Small intestine (tissue), 7 donors: Measurements from ENCODE around the gene AHCY. TPM values are rescaled to one million over a fixed set of nuclear protein-coding genes. Genes with fewer than 3 reads are reported as not detected.
A peak's percentile ranks its signal among the peaks of the same experiment; 100 is the strongest.
"Not testable (repeated sequence)": the region's sequence is repeated elsewhere in the genome, so short reads cannot be mapped to it uniquely, and the experiment has no call there.

ENCODE experiments used
- DNase-seq, 2 donors: peaks; one replicate each; pipeline versions ENCODE4 v3.0.0 to v3.0.0-alpha.2; 2013
- FAIRE-seq: peaks from 2 replicates; lab custom pipeline; 2012; peaks lifted over from hg19 to GRCh38; lab: Jason Lieb, UNC
- H3K27ac ChIP-seq, 3 donors: one replicate each; pipeline ENCODE4 v1.5.1; 2013; ENCODE audit warnings: low read length in 2 of 3, mild to moderate bottlenecking in 2 of 3, control low read depth in 1 of 3, inconsistent platforms in 1 of 3, low read depth in 1 of 3, moderate library complexity in 1 of 3
- H3K27me3 ChIP-seq, 3 donors: one replicate each; pipeline ENCODE4 v1.6.1; 2013; ENCODE audit warnings: low read length in 3 of 3, inconsistent platforms in 1 of 3; ENCODE audit not compliant: control insufficient read depth in 3 of 3, insufficient read depth in 3 of 3
- H3K36me3 ChIP-seq, 3 donors: one replicate each; pipeline ENCODE4 v1.6.1; 2013; ENCODE audit warnings: low read length in 3 of 3, inconsistent platforms in 1 of 3, low read depth in 1 of 3, mild to moderate bottlenecking in 1 of 3, moderate library complexity in 1 of 3; ENCODE audit not compliant: control insufficient read depth in 3 of 3, insufficient read depth in 2 of 3
- H3K4me1 ChIP-seq, 3 donors: one replicate each; pipeline ENCODE4 v1.6.1; 2013; ENCODE audit warnings: low read length in 2 of 3, inconsistent platforms in 1 of 3, low read depth in 1 of 3, mild to moderate bottlenecking in 1 of 3, moderate library complexity in 1 of 3; ENCODE audit not compliant: control insufficient read depth in 3 of 3, insufficient read depth in 2 of 3
- H3K4me3 ChIP-seq, 3 donors: one replicate each; pipeline ENCODE4 v1.5.1; 2013; ENCODE audit warnings: low read length in 3 of 3, control low read depth in 1 of 3, inconsistent platforms in 1 of 3, low read depth in 1 of 3, mild to moderate bottlenecking in 1 of 3, moderate library complexity in 1 of 3
- H3K9me3 ChIP-seq, 2 donors: one replicate each; pipeline ENCODE4 v1.6.1; 2013; ENCODE audit warnings: low read depth in 1 of 2, low read length in 1 of 2; ENCODE audit not compliant: control insufficient read depth in 2 of 2, insufficient read depth in 1 of 2
- WGBS, 3 donors: extraction: QIAGEN DNeasy Blood & Tissue Kit; methylation state at CpG; one replicate each; pipeline ENCODE4 v1.1.7; 2013; 5-methylcytosine and 5-hydroxymethylcytosine counted together
- polyA plus RNA-seq, 4 donors: library from polyadenylated mRNA; stranded (reverse) in 3 of 4; unstranded in 1 of 4; fragments of 200-250 nt in 3 of 4; fragments of 120-200 nt in 1 of 4; gene quantifications; one replicate each; pipeline versions ENCODE4 v1.2.1 to v1.2.3, GENCODE V29; 2013
- donor health status: healthy with polysubstance abuse.
- donor health status: control.
- donor health status: control.
- donor health status: Bipolar disorder and iron deficiency.
- donor health status: healthy.

The AHCY gene
- polyA plus RNA-seq, 4 donors, result 81.0 to 189 (median 128) TPM

DNA sequence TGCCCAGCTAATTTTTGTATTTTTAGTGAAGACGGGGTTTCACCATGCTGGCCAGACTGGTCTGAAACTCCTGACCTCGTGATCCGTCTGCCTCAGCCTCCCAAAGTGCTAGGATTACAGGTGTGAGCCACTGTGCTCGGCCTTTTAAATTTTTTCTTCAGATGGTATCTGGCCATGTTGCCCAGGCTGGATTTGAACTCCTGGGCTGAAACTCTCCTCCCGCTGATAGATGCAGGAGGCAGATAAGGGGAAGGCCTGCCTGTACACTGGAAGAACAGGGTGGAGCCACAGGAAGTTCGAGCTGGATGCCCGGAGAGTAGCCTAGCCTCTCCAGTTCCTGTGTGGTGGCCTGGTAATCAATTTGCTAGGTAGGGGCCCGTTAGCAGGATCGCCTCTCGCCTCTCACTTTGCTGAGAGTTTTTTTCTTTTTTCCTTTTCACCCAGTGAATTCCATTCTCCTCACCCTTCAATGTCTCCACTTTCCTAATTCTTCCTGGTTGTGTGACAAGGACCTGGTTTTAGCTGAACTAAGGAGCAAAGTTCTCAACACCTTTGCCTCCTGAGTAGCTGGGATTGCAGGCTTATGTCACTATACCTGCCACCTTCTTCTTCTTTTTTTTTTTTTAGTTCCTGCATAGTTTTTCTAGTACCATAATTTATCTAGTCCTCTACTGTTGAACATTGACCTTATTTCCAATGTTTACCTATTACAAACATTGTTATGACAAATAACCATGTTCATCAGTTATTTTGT is 40.5 kb upstream of the AHCY start:
- peak; percentile 81 to 85 for DNase-seq
- Histone ChIP-seq H3K9me3 (no peaks in the 10 kb centered on the region), H3K4me1 (peaks cover 0 to 13% (median 2%) of the 10 kb centered on the region in 3 donors), H3K27me3 (no peaks in the 10 kb centered on the region), H3K36me3 (no peaks in the 10 kb centered on the region), H3K27ac (peak overlapping the region; percentile 78 to 89 (median 84)), H3K4me3 (no peak overlapping the region)
- FAIRE-seq, result no peak
- WGBS, 3 donors, result 51 to 68% (median 56%) methylated on average over 10 of the region's 10 CpGs

DNA sequence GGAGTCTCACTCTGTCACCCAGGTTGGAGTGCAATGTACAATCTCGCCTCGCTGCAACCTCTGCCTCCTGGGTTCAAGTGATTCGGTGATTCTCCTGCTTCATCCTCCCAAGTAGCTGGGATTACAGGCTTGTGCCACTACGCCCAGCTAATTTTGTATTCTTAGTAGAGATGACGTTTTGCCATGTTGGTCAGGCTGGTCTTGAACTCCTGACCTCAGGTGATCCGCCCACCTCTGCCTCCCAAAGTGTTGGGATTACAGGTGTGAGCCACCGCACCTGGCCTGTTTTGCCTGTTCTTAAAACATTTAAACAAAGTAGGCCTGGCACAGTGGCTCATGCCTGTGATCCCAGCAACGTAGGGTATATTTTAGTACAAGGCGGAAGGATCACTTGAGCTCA is 38.0 kb upstream of the AHCY start:
- H3K27ac ChIP-seq, FAIRE-seq, H3K9me3 ChIP-seq, H3K36me3 ChIP-seq, DNase-seq, H3K4me3 ChIP-seq, H3K27me3 ChIP-seq: not testable (repeated sequence)
- H3K4me1 ChIP-seq, result peaks cover 0 to 13% (median 2%) of the 10 kb centered on the region in 3 donors
- 94 to 95% (median 94%) methylated on average over 9 of the region's 9 CpGs for WGBS, 3 donors

DNA sequence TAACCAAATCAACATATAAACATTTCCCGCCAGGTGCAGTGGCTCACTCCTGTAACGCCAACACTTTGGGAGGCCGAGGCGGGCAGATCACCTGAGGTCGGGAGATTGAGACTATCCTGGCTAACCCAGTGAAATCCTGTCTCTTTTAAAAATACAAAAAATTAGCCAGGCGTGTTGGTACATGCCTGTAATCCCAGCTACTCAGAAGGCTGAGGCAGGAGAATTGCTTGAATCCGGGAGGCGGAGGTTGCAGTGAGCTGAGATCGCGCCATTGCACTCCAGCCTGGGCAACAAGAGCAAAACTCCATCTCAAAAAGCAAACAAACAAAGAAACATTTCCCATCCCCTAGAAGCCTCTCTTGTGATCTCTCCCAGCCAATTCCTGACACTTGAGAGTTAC is 37.6 kb upstream of the AHCY start:
- not testable (repeated sequence) for H3K27ac ChIP-seq, FAIRE-seq, H3K9me3 ChIP-seq, DNase-seq, H3K36me3 ChIP-seq, H3K27me3 ChIP-seq, H3K4me3 ChIP-seq
- 91 to 93% (median 92%) methylated on average over 10 of the region's 10 CpGs for WGBS, 3 donors
- H3K4me1 ChIP-seq, result peaks cover 0 to 13% (median 2%) of the 10 kb centered on the region in 3 donors

DNA sequence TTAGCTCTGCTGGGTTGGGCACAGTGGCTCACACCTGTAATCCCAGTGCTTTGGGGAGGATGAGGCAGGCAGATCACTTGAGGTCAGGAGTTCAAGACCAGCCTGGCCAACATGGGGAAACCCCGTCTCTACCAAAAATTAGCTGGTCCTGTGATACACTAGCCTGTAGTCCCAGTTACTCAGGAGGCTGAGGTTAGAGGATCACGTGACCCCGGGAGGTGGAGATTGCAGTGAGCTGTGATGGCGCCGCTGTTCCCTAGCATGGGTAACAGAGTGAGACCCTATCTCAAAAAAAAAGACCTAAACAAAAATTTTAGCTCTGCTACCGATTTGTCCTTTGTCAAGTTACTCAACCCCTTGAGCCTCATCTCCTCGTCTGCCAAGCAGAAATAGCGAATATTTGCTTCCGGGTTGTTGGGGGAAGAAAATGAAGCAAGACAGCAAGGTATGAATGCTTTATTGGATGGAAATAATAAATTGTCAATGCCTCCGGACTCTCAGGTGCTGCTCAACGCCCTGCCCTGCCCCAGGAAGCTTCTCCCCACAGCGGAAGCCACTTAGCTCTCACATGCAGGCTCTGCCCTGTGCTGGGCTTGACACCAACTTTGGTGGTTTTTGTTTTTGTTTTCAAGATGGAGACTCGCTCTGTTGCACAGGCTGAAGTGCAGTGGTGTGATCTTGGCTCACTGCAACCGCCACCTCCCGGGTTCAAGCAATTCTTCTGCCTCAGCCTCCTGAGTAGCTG is 35.0 kb upstream of the AHCY start:
- H3K9me3 ChIP-seq, result no peaks in the 10 kb centered on the region
- no peaks in the 10 kb centered on the region for H3K27me3 ChIP-seq
- no peak overlapping the region for H3K27ac ChIP-seq
- H3K36me3 ChIP-seq, result no peaks in the 10 kb centered on the region
- 77 to 84% (median 80%) methylated on average over 15 of the region's 15 CpGs for WGBS, 3 donors
- peaks cover 0 to 10% (median 0%) of the 10 kb centered on the region in 3 donors for H3K4me1 ChIP-seq
- H3K4me3 ChIP-seq, result no peak overlapping the region
- FAIRE-seq (no peak), DNase-seq (no peak)

DNA sequence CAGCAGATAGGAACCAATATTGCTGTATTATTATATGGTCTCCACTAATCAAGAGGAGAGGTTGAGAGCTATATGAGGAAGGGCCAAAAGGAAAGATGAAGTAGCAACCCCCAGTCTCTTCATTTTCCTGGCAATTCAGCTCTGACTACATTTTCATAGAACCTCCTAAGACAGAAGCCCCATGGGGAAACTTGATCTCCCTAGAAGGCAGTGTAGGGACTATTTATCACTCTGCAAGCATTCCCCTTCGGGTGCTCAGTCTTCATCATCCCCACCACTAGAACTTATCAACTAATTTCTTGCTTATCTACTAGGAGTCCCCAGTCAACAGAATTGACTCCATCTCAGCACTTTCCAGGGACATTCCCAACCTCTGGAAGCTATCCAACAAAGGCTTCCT is 34.4 kb upstream of the AHCY start:
- peaks cover 0 to 10% (median 0%) of the 10 kb centered on the region in 3 donors for H3K4me1 ChIP-seq
- DNase-seq, result no peak
- no peaks in the 10 kb centered on the region for H3K9me3 ChIP-seq
- 17 to 43% (median 20%) methylated on average over 1 of the region's 1 CpG for WGBS, 3 donors
- no peaks in the 10 kb centered on the region for H3K27me3 ChIP-seq
- no peak for FAIRE-seq
- H3K4me3 ChIP-seq, result no peak overlapping the region
- no peak overlapping the region for H3K27ac ChIP-seq
- no peaks in the 10 kb centered on the region for H3K36me3 ChIP-seq

DNA sequence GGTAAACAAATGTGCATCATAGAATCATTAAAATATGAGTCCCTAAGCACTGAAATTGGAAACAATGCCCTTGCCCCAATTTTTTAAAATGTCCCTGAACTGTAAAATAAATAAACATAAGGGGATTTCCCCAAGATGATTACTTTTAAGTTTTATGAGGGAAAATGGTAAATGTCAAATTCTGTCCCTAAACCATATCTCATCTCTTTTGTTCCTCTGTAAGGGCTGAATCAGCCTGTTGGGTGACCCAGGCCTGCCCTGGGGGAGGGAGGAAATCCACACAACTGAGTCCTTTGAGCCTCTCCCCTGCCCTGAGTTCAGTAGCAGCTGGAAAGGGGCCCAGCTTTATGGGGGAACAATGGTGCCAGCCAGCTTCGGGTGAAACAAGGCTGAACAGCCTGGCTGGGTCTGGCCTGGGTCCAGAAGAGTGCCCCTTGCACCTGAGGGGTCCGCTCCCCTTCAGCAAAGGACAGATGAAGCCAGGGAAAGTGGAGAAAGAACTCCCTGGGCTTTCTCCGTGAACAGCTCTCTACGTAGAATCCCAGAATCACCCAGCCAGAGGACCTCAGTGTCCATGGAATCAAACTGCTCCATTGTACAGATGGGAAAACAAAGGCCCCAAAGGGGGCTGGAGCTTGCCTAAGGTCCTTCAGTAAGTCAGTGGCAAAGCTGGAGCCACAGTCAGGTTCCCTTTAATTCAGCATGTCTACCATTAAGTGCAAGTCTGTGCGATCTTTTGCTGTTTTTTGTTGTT is 31.7 kb upstream of the AHCY start:
- FAIRE-seq, result no peak

DNA sequence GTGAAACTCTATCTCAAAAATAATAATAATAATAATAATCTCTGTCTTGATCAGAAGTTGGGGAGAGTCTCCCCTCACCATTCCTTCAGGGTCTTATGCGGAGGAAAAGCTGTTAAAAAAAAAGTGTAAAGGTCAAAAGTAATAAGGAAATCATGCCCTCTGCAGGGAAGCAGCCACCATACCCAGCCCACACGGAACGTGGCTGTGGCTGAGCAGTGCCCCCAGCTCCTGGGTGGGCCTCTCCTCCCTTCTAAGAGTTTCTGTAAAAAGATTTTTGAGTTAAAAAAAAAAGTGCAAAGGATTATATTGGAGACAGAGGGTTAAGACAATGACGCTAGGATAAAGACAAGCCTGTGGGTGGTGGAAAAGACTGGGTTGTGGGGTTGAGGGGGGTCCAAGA is 30.6 kb upstream of the AHCY start:
- WGBS, 3 donors, result 36 to 68% (median 53%) methylated on average over 4 of the region's 4 CpGs
- Histone ChIP-seq H3K27ac (no peak overlapping the region), H3K27me3 (no peaks in the 10 kb centered on the region), H3K9me3 (no peaks in the 10 kb centered on the region), H3K4me1 (peaks cover 0 to 10% (median 0%) of the 10 kb centered on the region in 3 donors), H3K4me3 (no peak overlapping the region), H3K36me3 (no peaks in the 10 kb centered on the region)
- DNase-seq (peak in 1 of 2 donors; percentile 27), FAIRE-seq (no peak)

More for the DNA sequence above, 31.7 kb upstream of the AHCY start:
- Histone ChIP-seq H3K4me3 (no peak overlapping the region), H3K4me1 (peaks cover 0 to 10% (median 0%) of the 10 kb centered on the region in 3 donors), H3K27me3 (no peaks in the 10 kb centered on the region), H3K36me3 (no peaks in the 10 kb centered on the region), H3K9me3 (no peaks in the 10 kb centered on the region), H3K27ac (no peak overlapping the region)
- DNase-seq, result peak in 1 of 2 donors; percentile 28
- 61 to 74% (median 70%) methylated on average over 5 of the region's 5 CpGs for WGBS, 3 donors

DNA sequence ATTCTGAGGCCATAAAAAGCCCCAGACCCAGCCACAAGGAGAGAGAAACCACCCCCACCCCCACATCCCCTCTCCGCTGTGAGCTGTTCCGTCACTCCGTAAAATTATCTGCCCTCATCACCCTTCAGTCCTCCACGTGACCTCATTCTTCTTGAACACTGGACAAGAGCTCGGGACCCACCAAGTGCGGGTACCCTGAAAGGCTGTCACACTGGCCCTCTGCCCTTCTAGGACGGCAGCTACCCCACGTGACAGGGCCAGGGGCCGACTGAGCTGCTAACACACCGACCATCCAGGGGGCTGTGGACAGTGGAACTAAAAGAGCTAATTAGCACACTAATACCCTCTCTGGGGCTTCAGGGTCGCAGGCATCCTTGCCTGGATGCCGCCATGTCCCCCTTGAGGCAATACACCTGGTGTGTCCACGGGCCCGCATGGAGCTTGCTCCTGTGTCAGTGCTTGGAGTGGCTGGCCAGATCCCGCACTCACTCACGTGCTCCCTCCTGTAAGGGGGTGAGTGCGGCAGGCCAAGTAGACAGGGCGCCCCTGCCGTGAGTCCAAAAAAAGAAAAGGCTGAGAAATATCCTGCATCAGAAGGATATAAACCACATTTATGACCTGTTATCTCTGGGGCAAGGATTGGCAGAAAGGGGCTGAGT is 29.2 kb upstream of the AHCY start:
- Histone ChIP-seq H3K36me3 (no peaks in the 10 kb centered on the region), H3K27me3 (no peaks in the 10 kb centered on the region), H3K27ac (no peak overlapping the region), H3K4me3 (no peak overlapping the region), H3K9me3 (no peaks in the 10 kb centered on the region), H3K4me1 (peaks cover 0 to 10% (median 0%) of the 10 kb centered on the region in 3 donors)
- 85 to 92% (median 90%) methylated on average over 19 of the region's 19 CpGs for WGBS, 3 donors
- FAIRE-seq, result no peak
- no peak for DNase-seq
